ENCODE results near the gene FGFRL1. TPM values are rescaled to one million over a fixed set of nuclear protein-coding genes. Genes with fewer than 3 reads are reported as not detected.

FGFRL1 gene
- total RNA-seq, 2 donors from 2014 or later: 15.2 to 16.6 TPM

DNA sequence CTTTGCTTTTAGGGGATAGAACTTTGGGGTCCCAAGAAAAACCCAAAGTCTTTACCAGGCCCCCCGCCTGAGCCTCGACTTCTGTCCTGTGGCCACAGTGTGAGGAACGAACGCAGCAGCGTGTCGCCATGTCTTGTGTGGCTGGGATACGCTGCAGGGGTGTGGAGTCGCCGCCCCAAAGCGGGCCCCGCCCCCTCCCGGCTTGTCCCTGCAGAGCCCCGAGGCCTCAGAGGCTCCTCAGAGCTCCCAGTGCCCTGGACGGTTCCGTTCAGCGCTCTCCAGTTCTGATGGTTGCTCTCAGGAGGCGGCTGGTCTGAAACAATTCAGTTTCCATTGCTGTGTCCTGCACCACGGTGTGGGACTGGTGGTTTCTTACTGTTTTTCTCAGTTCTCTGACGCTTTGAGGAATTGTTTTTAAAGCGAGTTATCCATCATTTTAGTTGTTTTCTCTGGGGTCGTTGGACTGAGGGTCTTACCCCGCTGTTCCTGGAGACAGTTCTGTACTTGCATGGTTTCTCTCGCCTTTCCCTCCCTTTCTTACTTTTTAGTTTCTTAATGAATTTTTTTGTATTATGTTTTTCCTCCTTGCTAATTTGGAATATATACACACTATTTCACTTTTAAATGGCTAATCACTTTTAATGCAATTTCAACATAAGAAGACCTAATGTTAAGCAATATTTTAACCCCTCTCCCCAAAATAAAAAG lies 26.1 kb upstream of the FGFRL1 start:
- peak overlapping the region; percentile 45 for H3K4me3 Mint-ChIP-seq
- peak; percentile 63 to 72 for ATAC-seq

DNA sequence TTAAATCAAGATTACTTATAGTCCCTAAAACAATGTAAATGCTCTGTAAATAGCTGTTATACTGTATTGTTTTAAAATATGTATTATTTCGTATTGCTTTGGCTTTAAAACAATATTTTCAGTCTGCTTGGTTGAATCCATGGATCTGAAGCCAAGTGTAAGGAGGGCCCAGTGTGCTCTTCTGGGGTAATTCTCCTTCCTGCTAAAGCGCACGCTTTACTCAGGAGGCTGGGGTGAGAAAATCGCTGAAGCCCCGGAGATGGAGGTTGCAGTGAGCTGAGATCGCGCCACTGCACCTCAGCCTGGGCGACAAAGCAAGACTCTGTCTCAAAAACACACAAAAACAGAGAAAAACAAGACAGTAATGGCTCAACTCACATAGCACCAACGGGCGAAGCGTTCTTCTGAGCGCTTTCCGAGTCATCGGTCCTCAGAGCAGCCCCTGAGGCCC lies 25.0 kb upstream of the FGFRL1 start:
- ATAC-seq (peak; percentile 37 to 52), DNase-seq (ENCODE audit: low spot score) (no peak)
- Mint-ChIP-seq H3K36me3 (no peaks in the 10 kb centered on the region), H3K9me3 (no peaks in the 10 kb centered on the region), H3K27ac (peak overlapping the region; percentile 60 to 85), H3K4me1 (ENCODE audit: low read depth in 2 of 2) (peaks cover 9 to 12% of the 10 kb centered on the region in 2 donors), H3K27me3 (no peaks in the 10 kb centered on the region), H3K4me3 (peak overlapping the region; percentile 86)

More for the DNA sequence above, 26.1 kb upstream of the FGFRL1 start:
- peak; percentile 81 for DNase-seq (ENCODE audit: low spot score)
- H3K4me1 Mint-ChIP-seq (ENCODE audit: low read depth in 2 of 2): peaks cover 9 to 12% of the 10 kb centered on the region in 2 donors
- H3K27ac Mint-ChIP-seq: peak overlapping the region in 1 of 2 donors; percentile 60
- no peaks in the 10 kb centered on the region for H3K9me3 Mint-ChIP-seq
- H3K36me3 Mint-ChIP-seq: no peaks in the 10 kb centered on the region
- H3K27me3 Mint-ChIP-seq: no peaks in the 10 kb centered on the region

DNA sequence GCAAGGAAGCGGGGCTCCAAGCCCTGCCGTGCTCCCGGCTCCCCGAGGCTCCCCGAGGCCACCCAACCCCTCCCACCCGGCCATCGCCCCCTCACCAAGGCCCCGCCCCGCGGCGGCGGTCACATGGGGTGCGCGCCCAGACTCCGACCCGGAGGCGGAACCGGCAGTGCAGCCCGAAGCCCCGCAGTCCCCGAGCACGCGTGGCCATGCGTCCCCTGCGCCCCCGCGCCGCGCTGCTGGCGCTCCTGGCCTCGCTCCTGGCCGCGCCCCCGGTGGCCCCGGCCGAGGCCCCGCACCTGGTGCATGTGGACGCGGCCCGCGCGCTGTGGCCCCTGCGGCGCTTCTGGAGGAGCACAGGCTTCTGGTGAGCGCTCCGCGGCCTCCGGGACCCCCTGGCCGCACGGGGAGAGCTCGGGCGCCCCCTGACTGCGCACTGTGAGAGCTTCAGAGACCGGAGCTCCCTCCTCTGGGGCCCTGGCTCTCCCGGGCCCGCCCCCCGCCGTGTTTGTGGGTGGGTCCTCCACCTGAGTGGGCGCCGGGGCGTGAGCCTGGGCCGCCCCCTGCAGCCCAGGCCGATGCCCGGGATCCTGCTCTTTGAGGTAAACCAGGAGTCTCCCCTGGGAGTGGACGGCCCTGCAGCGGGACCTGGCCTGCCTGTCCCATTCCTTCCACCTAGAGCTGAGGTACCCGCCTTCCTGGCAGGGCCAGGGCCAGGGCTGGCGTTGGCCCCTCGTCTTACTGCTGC lies 24.4 kb upstream of the FGFRL1 start, which contains the start of gene IDUA:
Gene IDUA, plus strand, starts transcription at position 166 of the 745 bp plus-strand sequence. Its CDS starts 41 bp downstream, at position 207.
- Mint-ChIP-seq H3K27ac (peak within 1 kb of the TSS; percentile 60 to 85), H3K27me3 (no peaks in the 10 kb centered on the region), H3K4me3 (peak within 1 kb of the TSS; percentile 86), H3K4me1 (ENCODE audit: low read depth in 2 of 2) (peaks cover 9 to 12% of the 10 kb centered on the region in 2 donors), H3K9me3 (no peaks in the 10 kb centered on the region), H3K36me3 (no peaks in the 10 kb centered on the region)
- ATAC-seq (peak; percentile 91 to 94), DNase-seq (ENCODE audit: low spot score) (peak; percentile 88)

DNA sequence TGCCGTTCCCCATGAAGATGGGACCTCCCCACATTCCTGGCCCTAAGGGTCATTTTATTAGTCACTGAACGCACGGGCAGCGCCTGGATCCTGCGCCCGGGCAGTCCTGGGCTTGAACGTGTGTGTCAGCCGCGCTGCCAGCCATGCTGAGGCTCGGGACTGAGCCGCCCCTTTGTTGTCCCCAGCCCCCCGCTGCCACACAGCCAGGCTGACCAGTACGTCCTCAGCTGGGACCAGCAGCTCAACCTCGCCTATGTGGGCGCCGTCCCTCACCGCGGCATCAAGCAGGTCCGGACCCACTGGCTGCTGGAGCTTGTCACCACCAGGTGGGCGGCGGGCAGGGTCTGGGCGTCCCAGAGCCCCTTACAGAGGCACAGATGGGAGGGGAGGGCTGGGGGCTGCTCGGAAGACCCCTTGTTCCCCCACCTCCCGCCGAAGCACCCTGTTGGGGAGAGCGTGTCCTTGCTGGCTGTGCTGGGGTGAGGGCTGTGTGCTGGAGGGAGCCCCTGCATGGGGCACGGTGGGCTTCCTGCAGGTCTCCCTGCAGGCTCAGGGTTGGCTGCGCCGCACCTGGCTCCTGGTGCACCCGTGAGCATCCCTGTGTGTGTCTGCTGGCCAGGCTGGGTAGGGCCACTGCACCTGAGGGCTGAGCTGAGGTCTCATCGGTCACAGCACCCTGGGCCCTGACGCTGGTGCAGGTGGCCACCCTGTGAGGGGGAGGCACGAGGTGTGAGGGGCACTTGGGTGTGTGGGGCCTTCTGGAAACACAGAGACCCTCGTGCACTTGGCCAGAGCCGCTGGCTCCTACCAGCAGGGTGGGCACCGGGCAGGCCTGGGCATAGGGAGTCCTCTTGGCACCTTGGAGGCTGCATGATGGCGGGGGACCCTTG lies 23.6 kb upstream of the FGFRL1 start:
- ATAC-seq: no peak
- peaks cover 9 to 12% of the 10 kb centered on the region in 2 donors for H3K4me1 Mint-ChIP-seq (ENCODE audit: low read depth in 2 of 2)
- H3K9me3 Mint-ChIP-seq: no peaks in the 10 kb centered on the region
- no peaks in the 10 kb centered on the region for H3K27me3 Mint-ChIP-seq
- DNase-seq (ENCODE audit: low spot score): no peak
- H3K4me3 Mint-ChIP-seq: peak overlapping the region; percentile 78
- peak overlapping the region in 1 of 2 donors; percentile 68 for H3K27ac Mint-ChIP-seq
- no peaks in the 10 kb centered on the region for H3K36me3 Mint-ChIP-seq

DNA sequence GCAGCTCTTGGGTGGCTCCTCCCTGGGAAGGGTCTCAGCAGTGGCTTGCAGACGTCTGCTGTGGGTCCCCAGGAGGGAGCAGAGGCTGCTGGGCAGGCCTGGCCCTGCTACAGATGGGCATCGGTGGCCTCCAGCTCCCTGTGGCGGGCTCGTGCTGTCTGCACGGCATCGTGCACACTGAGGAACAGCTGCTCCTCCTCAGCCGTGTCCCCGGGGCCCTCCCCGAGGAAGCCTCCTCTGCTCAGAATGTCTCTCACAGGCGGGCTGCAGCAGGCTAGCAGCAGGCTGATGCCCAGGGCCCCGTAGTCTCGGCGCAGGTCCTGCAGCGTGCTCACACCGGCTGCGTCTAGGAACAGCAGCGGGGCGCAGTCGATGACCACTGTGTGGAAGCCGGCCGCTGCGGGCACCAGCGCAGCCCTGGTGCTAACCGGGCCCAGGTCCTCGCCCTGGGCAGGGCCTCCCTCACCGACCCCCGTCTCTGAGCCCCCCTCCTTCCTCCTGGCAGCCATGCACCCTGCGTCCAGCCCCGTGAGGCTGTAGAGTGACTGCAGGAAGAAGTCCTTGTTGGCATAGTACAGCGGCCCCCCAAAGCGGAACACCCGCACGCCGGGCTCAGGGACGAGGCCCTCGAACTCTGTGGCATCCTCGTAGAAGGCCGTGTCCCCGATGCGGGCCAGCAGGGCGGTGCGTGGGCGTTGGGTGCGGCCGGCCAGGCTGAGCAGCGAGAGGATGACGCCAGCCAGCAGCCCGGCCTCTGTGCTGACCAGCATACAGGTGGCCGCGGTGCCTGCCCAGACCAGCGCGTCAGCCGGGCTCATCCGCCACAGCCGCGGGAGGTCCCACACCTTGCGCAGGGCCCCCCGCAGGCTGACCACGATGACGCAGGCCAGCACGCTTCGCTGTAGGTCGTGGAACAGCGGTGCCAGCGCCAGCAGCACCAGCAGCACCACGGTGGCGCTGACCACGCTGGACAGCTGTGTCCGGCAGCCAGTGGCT lies 22.4 kb upstream of the FGFRL1 start:
- Mint-ChIP-seq H3K9me3 (no peaks in the 10 kb centered on the region), H3K27ac (no peak overlapping the region), H3K36me3 (no peaks in the 10 kb centered on the region), H3K4me3 (no peak overlapping the region), H3K27me3 (no peaks in the 10 kb centered on the region), H3K4me1 (ENCODE audit: low read depth in 2 of 2) (peaks cover 9 to 12% of the 10 kb centered on the region in 2 donors)
- ATAC-seq (no peak), DNase-seq (ENCODE audit: low spot score) (no peak)

DNA sequence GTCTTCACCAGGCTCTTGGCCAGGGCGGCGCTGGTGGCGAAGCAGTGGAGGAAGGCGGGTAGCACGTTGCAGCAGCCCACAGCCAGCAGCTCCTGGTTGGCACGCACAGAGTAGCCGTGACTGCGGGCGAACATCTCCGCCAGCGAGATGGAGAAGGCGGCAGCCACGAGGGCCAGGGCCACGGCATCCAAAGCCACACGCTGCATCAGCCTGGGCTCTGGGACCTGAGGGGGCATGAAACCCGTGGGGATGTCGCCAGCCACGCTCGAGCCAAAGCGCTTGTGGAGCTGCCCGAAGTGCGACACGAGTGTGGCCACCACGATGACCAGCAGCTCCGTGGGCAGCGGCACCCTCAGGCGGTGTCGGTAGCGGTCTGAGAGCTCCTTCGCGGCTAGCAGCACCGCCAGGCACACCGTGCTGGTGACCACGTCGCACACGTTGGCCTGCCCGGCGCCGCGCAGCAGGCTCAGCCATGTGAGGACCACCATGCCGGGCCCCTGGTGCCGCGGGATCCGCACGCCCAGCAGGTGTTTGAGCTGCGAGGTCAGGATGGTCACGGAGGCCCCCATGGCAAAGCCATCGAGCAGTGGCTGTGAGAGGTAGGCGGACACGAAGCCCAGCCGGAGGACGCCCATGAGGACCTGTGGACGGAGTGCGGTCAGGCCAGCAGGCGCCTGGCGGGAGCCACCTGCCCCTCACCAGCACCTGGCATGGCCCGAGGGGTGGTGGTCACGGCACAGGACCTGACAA lies 21.5 kb upstream of the FGFRL1 start:
- H3K4me3 Mint-ChIP-seq: no peak overlapping the region
- peaks cover 9 to 12% of the 10 kb centered on the region in 2 donors for H3K4me1 Mint-ChIP-seq (ENCODE audit: low read depth in 2 of 2)
- H3K27ac Mint-ChIP-seq: no peak overlapping the region
- no peaks in the 10 kb centered on the region for H3K9me3 Mint-ChIP-seq
- ATAC-seq (no peak), DNase-seq (ENCODE audit: low spot score) (no peak)
- no peaks in the 10 kb centered on the region for H3K27me3 Mint-ChIP-seq
- H3K36me3 Mint-ChIP-seq: no peaks in the 10 kb centered on the region

DNA sequence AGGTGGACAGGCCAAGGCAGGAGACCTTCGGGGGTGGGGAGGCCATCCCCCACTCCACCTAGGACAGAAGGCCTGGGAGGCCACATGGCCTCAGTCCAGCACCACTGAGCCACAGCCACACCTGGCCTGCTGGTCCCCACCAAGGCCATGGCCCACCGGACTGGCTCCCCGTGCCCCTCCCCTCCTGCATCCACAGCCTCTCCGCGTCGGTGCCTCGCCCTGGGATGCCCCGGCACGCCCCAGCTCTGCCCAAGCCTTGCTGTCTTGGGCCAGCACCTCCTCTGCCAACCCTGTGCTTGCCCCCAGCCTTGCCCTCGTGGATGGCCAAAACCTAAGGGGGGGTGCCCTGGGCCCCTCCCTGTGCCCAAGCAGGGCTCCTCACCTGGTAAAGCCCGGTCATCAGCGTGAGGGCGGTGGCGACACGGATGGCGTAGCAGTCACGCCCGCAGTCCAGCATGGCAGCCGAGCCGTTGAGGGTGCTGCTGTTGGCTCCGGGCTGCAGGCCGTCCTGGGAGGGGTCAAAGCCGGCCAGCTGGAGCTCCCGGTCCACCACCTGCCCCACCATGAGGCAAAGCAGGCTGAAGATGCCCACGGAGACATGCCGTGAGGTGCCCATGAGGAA lies 20.6 kb upstream of the FGFRL1 start:
- Mint-ChIP-seq H3K36me3 (no peaks in the 10 kb centered on the region), H3K9me3 (no peaks in the 10 kb centered on the region), H3K27me3 (no peaks in the 10 kb centered on the region), H3K4me1 (ENCODE audit: low read depth in 2 of 2) (peaks cover 8% of the 10 kb centered on the region in 2 donors), H3K4me3 (no peak overlapping the region), H3K27ac (no peak overlapping the region)
- no peak for DNase-seq (ENCODE audit: low spot score)
- no peak for ATAC-seq

DNA sequence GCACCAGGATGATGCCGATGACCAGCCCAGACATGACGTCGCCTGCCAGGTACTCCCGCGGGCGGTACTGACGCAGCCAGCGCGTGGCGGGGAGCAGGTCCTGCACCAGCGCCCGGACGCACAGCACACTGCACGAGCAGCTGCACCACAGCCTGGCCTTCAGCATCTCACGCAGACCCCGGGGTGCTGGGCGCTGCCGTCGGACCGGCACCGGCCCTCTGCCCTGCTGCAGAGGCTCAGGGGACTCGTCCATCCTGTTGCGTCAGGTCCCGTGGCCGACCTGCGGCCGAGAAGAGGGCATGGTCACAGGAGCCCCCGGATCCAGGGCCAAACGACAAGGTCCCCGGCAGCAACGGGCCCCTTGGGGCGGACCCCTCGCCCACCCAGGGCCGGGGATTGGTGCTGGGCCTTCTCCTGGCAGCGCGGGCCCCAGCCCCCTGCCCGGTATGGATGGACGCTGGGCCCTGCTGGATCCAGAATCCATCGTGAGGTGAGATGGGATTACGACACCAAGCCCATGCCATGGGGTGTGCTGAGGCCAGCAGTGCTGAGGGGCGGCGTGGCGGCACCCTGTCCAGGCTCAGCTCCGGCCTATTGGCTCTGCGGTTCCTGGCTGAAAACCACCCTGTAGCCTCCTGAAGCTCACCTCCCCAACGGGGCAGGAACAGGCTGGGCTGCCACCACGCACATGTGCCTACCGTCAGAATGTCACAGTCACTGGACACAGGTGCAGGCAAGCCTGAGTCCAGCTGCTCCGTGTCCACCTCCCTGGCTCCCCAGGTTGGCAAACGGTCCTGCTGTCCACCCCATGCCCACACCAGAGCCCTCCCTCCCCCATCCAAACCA lies 19.8 kb upstream of the FGFRL1 start:
- no peak for ATAC-seq
- no peak overlapping the region for H3K4me3 Mint-ChIP-seq
- H3K36me3 Mint-ChIP-seq: no peaks in the 10 kb centered on the region
- no peaks in the 10 kb centered on the region for H3K27me3 Mint-ChIP-seq
- peaks cover 0 to 3% of the 10 kb centered on the region in 2 donors for H3K4me1 Mint-ChIP-seq (ENCODE audit: low read depth in 2 of 2)
- no peak for DNase-seq (ENCODE audit: low spot score)
- H3K9me3 Mint-ChIP-seq: no peaks in the 10 kb centered on the region
- no peak overlapping the region for H3K27ac Mint-ChIP-seq

DNA sequence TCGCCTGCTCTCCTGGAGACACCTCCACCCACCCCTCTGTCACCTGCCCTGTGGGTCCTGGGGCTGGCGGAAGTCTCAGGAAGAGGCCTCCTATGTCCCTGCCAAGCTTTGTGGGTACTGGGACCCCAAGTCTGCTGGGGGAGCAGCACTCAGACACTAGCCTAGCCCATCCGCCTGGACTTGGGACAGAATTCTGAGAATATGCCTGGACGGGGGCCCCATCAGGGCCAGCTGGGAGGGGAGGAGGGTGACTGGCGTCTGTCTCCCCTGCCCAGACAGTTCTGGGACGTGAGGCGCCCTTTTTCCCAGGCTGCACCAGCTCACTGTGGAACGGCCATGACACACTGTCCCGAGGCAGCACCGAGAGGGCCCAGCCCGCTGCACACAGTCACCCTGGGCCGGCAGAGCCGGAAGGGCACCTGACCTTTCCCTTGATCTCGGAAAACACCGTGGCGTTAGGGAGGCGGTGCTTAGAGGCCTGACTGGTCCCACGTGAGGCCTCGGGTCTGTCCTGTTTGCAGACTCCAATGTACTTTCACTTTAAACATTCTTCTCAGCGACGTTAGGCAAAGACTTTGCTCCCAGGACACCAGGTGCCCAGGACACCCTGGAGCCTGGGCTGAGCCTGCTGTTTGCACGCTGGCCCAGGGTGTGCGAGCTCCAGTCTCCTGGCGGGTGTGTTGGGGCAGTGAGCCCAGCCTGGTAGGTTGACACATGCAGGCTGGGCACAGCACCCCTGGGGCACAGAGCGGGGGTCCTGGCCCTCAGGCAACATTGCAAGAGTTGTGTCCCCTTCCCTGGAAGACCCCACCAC lies 18.9 kb upstream of the FGFRL1 start:
- Mint-ChIP-seq H3K9me3 (no peaks in the 10 kb centered on the region), H3K27me3 (peaks cover 0 to 3% of the 10 kb centered on the region in 2 donors), H3K4me1 (ENCODE audit: low read depth in 2 of 2) (peaks cover 0 to 1% of the 10 kb centered on the region in 2 donors), H3K36me3 (no peaks in the 10 kb centered on the region), H3K4me3 (no peak overlapping the region), H3K27ac (no peak overlapping the region)
- no peak for DNase-seq (ENCODE audit: low spot score)
- no peak for ATAC-seq

DNA sequence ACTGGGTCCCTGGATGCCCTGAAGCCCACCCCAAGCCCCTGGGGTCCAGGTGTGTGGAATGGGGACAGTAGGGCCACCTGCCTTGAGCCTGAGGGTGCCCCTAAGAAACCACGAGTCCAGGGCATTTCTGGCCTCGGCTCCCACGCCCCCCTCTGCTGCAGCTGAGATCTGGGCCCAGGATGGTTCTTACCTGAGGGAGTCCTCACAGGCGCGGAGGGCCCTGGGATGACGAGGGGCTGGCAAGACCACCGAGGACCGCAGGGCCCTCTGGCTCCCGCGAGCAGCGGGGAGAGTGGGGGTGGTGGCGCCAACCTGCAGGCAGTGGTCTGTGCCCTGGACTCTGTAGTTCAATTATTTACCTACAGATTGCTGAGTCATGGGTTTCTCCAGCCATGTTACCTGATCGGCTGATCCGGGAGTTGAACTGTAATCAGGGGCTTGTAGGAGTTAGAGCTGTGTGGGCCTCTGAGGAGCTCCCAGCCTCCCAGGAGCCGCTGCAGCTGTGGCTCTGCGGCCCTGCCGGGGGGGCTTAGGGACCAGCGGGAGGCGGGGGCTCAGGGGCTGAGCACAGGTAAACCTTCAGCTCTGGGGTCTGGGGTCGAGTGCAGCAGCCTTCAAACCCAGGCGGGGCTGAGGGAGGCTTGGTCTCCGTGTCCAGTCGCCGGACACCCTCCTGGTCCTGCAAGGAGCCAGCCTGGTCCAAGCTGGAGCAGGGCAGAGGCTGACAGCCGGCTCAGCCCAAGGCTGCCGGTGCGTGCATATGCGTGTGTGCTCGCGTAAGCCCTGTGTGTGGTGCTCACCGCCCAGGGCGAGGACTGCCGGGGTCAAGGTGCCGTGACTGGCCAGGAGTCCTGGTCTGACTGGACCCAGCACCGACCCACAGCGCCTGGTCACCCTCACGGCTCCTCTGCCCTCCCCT lies 18.1 kb upstream of the FGFRL1 start, which contains the start of gene SLC26A1:
Gene SLC26A1, minus strand, starts transcription at position 294 of the 919 bp plus-strand sequence. CDS start 1,701 bp downstream, outside the sequence.
- no peak within 1 kb of the TSS for H3K27ac Mint-ChIP-seq

More for the DNA sequence above, 18.1 kb upstream of the FGFRL1 start, which contains the start of gene SLC26A1:
- H3K9me3 Mint-ChIP-seq: no peaks in the 10 kb centered on the region
- peaks cover 3 to 4% of the 10 kb centered on the region in 2 donors for H3K27me3 Mint-ChIP-seq
- ATAC-seq: no peak
- H3K36me3 Mint-ChIP-seq: no peaks in the 10 kb centered on the region
- H3K4me1 Mint-ChIP-seq (ENCODE audit: low read depth in 2 of 2): peaks cover 0 to 1% of the 10 kb centered on the region in 2 donors
- no peak for DNase-seq (ENCODE audit: low spot score)
- H3K4me3 Mint-ChIP-seq: no peak within 1 kb of the TSS
